ENCODE data around the gene ARMH4. TPM values are rescaled to one million over a fixed set of nuclear protein-coding genes. Genes with fewer than 3 reads are reported as not detected.

ARMH4 gene
- total RNA-seq, 1 donor from 2014 or later = 5.7 TPM

DNA sequence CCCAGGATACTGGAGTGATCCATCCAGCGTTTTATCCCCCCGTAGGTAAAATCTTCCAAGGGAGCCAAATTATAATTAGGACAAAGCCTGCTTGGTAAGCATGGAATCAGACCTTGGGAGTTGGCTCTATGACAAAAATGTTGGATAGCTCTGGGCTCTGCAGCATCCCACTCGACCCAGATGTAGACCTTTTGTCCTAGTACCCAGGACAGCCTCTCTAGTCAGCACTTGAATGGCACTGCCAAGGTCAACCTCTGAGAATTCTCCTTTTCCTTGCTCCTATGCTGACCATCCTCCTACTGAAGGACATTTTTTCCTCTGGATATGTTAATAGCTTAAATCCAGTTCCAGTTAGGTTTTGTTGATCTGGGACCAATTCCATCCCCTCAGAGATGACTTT lies 181.4 kb downstream of the ARMH4 start:
- no peak for DNase-seq (ENCODE audit: extremely low read depth, low read depth, low spot score)

DNA sequence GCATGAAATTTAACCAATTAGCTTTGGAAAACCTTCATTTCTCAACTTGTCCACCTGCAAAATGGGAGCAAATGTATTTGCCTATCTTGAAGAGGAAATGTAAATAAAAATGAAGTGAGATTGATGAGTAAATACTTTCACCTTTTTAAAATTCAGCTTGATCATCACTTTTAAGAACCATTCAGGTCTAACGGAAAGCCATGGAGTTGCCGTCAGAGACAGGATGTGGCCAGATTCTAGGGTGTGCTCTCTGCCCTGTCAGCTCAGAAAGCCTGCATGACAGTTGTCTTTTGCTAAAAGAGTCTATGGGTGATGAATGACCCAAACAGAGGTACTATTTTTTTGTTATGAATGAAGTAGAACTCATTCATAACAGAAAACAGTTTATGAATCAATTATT lies 181.8 kb downstream of the ARMH4 start:
- DNase-seq (ENCODE audit: extremely low read depth, low read depth, low spot score) = no peak

DNA sequence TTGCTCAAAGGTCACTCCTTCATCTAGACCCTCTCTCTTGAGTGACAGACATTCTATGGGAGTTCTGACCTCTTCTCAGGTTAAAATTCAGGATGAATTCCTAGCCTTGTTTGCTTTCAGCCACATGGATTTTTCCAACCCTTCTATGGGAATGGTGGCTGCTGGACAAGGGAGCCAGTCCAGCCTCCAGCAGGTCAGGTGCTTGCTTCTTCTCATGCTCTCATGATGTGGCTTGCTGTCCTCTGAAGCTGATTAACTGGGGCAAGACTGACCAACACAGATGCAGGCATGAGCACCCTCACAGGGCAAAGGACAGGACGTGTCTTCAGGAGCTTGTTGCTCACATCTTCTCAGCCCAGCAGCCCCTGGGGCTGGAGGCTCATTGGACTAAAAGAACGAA lies 188.9 kb downstream of the ARMH4 start:
- no peak for DNase-seq (ENCODE audit: extremely low read depth, low read depth, low spot score)

DNA sequence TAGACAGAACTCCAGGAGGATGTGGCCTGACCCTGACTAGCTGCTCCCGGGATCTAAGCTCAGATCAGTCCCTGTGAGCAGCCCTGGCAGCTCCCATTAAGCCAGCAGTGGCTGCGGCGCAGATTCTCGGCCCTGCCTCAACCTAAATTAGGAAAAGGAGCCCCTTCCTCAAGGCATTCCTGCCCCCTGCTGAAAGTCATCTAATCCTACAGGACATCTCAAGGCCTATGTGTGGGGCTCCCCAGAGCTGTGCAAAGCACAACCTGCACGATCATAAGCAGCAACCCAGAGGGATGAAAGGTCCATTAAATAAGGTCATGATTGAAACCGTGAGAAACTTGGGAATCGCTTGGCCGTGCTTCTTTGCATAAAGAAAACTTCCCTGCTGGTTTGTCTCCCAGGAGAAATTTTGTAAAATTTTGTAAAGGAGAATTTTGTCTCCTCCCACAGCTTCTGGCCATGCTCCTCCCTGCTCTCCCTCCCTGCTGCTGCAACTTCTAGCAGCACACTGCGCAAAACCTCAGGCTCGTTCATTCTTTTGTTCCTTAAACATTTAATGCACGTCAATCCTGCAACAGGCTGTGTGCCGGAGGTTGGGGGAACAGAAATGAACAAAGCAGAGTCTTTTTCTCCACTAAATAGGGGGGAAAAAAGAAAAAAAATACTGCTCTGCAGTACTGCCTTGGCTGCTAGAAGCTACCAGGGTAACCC lies 189.5 kb downstream of the ARMH4 start:
- no peak for DNase-seq (ENCODE audit: extremely low read depth, low read depth, low spot score)

DNA sequence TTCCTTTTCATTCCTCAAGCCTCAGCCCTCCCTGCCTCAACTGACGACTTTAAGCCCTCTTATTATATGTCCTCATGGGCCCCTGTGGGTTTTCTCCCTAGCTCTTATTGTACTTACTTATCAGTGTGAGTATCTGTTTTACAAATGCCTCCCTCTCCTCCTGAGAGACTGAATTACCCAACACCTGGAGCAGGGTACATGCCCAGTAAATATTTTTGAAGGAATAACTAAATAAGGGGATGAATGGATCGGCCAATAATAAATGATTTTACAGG lies 190.3 kb downstream of the ARMH4 start:
- DNase-seq (ENCODE audit: extremely low read depth, low read depth, low spot score) = no peak

DNA sequence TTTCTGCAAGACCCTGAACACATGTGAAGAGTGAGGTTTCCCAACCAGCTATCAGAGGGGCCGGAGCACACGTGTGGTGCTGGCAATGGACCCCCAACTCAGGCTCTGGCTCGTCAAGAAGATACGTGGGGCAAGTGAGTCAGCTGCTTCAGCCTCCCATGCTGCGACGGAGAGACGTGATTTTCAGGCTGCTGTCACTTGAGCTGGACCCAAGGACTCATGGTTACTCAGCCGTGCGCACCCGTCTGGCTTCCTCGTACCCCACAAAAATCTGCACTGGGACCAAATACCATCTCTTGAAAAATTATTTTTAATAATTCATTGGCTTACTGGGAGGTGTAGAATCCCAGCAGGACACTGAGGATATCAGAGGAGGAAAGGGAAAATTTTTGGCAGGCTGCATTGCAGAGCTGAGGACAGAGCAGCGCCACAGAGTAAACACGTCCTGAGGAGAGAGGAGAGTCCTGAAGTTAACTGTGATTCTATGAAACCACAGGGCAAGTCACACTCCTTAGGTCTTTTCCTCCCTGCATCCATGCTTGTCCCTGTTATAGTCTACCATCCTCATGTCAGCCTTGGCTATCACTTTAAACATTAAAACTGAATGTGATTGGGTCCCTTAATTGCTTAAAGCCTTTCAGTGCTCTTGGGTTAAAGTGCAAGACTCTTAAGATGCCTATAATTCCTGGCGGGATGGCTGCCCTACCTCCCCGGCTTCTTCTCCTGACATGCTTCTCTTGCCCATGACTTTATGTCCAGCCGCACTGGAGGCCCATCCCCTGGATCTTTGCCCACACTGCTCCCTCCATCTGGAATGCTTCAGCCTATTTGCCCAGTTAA lies 190.8 kb downstream of the ARMH4 start:
- no peak for DNase-seq (ENCODE audit: extremely low read depth, low read depth, low spot score)

DNA sequence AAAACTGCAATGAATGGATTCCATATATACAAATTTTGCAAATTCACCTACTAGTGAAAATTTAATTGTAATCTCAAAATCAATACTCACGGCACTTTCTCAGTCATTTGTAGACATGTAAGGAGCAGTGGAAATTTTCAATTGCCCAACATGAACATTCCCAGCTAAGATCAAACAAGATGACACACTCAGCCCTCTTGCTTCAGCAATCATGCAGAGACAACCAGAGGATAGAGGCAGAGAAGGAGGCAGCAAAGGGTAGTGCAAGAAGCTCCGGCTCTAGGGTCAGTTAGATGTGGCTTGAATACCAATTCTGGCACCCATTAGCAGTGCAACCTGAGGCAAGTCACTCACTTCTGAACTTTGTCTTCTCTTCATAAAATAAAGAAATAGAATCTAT lies 194.6 kb downstream of the ARMH4 start:
- no peak for DNase-seq (ENCODE audit: extremely low read depth, low read depth, low spot score)

Other genes with a start within 250 kb of the ARMH4 start
- gene ACTR10, start 47.9 kb upstream of the ARMH4 start, total RNA-seq = 64.2 and 67.0 TPM in 2 replicates
- gene PSMA3, start 92.6 kb upstream of the ARMH4 start, total RNA-seq = 171 and 192 TPM in 2 replicates
- gene ARID4A, start 146.3 kb upstream of the ARMH4 start, total RNA-seq = 7.0 and 16.0 TPM in 2 replicates
- not detected in 2 replicates for gene TOMM20L, start 243.7 kb upstream of the ARMH4 start, total RNA-seq